Gastrocnemius medialis (tissue), 4 donors: ENCODE measurements around the gene SPIRE2. TPM values are rescaled to one million over a fixed set of nuclear protein-coding genes. Genes with fewer than 3 reads are reported as not detected.
A peak's percentile ranks its signal among the peaks of the same experiment; 100 is the strongest.
"Not testable (repeated sequence)": the region's sequence is repeated elsewhere in the genome, so short reads cannot be mapped to it uniquely, and the experiment has no call there.

Experiments used
- ATAC-seq, 2 donors: fragments of 150-250 bp; one replicate each; pipeline ENCODE4 v1.9.1; 2016
- DNase-seq, 2 donors: peaks; one replicate each; pipeline ENCODE4 v3.0.0-alpha.2; 2019
- H3K27ac ChIP-seq, 4 donors: fragments of 200-600 bp; sonication (generic); 1 replicate in 1 of 4; 2 replicates in 3 of 4; pipeline ENCODE4 v1.5.1; 2016 to 2018; ENCODE audit warnings: mild to moderate bottlenecking in 2 of 4, moderate library complexity in 1 of 4
- H3K27me3 ChIP-seq, 3 donors: fragments of 200-600 bp; sonication (generic) in 2 of 3; 1 replicate in 1 of 3; 2 replicates in 2 of 3; pipeline versions ENCODE4 v1.5.1 to v1.6.0; 2016 to 2019; ENCODE audit warnings: mild to moderate bottlenecking in 1 of 3, moderate library complexity in 1 of 3
- H3K36me3 ChIP-seq, 2 donors: fragments of 200-600 bp; sonication (generic) in 1 of 2; one replicate each; pipeline ENCODE4 v1.5.1; 2017 to 2018
- H3K4me1 ChIP-seq, 2 donors: fragments of 200-600 bp; sonication (generic) in 1 of 2; one replicate each; pipeline ENCODE4 v1.5.1; 2016 to 2017; ENCODE audit warnings: mild to moderate bottlenecking in 2 of 2
- H3K4me3 ChIP-seq, 4 donors: fragments of 200-600 bp; sonication (generic) in 3 of 4; 1 replicate in 1 of 4; 2 replicates in 3 of 4; pipeline ENCODE4 v1.5.1; 2016 to 2019; ENCODE audit warnings: mild to moderate bottlenecking in 2 of 4
- H3K9me3 ChIP-seq, 3 donors: fragments of 200-600 bp; sonication (generic) in 2 of 3; 1 replicate in 1 of 3; 2 replicates in 2 of 3; pipeline ENCODE4 v1.5.1; 2016 to 2019
- CTCF ChIP-seq, 5 experiments: fragments of 450-650 bp in 3 of 5; fragments of 200-600 bp in 2 of 5; sonication (generic) in 2 of 5; IDR thresholded peaks in 4 of 5; conservative IDR thresholded peaks in 1 of 5; 1 replicate in 4 of 5; 2 replicates in 1 of 5; pipeline ENCODE4 v1.5.1; 2016 to 2019; ENCODE audit warnings: antibody characterized with exemption in 5 of 5, mild to moderate bottlenecking in 3 of 5, moderate library complexity in 3 of 5
- POLR2A ChIP-seq, 2 donors: fragments of 450-650 bp; IDR thresholded peaks; one replicate each; pipeline ENCODE4 v1.6.1; 2017; ENCODE audit warnings: antibody characterized with exemption in 2 of 2, mild to moderate bottlenecking in 2 of 2, moderate library complexity in 2 of 2
- in situ Hi-C, 4 donors: fragments of 200-750 bp; cut with MboI; loops; one replicate each; pipeline versions ENCODE4 v1.15.0 to v1.8.0; 2017; ENCODE audit warnings: low sequenced_read_pairs in 4 of 4
- intact Hi-C: fragments of 100-400 bp; cut with DNase I; formaldehyde crosslinking; loops from one replicate; pipeline ENCODE4 v1.15.1; 2023; ENCODE audit warnings: low total_unique reads
- total RNA-seq, 4 donors: library from RNA; depleted of rRNA; stranded (reverse); fragments of >200 nt; gene quantifications; one replicate each; pipeline versions ENCODE4 v1.1.0 to v1.2.3, GENCODE V29; 2016

Gene SPIRE2, protein sequence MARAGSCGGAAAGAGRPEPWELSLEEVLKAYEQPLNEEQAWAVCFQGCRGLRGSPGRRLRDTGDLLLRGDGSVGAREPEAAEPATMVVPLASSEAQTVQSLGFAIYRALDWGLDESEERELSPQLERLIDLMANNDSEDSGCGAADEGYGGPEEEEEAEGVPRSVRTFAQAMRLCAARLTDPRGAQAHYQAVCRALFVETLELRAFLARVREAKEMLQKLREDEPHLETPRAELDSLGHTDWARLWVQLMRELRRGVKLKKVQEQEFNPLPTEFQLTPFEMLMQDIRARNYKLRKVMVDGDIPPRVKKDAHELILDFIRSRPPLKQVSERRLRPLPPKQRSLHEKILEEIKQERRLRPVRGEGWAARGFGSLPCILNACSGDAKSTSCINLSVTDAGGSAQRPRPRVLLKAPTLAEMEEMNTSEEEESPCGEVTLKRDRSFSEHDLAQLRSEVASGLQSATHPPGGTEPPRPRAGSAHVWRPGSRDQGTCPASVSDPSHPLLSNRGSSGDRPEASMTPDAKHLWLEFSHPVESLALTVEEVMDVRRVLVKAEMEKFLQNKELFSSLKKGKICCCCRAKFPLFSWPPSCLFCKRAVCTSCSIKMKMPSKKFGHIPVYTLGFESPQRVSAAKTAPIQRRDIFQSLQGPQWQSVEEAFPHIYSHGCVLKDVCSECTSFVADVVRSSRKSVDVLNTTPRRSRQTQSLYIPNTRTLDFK
- total RNA-seq, result 1 to 10 TPM in 1 of 4 donors, under 1 TPM in 1, not detected in 2; 0.49 to 1.6 TPM

DNA sequence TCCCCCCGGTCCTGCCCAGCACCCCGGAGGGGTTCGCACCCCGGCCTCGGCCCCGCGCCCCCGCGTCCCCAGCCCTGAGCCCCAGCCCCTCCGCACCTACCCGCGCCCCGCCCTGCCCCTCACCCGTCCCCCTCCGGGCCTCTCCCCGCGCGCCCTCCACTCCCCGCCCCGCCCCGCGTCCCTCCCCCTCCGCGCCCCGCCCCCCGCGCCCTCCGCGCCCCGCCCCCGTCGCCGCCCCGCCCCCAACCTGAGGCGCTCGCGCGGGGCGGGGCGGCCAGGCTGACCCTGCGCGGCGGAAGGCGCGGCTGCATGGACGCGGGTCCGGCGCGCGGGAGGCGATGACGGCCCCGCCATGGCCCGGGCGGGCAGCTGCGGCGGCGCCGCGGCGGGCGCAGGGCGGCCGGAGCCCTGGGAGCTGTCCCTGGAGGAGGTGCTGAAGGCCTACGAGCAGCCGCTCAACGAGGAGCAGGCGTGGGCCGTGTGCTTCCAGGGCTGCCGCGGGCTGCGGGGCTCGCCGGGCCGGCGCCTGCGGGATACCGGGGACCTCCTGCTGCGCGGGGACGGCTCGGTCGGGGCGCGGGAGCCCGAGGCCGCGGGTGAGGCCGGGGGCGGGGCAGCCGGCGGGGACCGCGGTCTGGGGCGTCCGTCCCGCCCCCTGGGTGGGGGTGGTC lies at the start of gene SPIRE2:
TSS of gene SPIRE2 (plus strand) at position 277 of the 671 bp plus-strand sequence. CDS start at position 353, 76 bp downstream.
- Histone ChIP-seq H3K27me3 (peaks cover 4 to 12% (median 9%) of the 10 kb centered on the region in 3 donors), H3K4me1 (peaks cover 0 to 4% of the 10 kb centered on the region in 2 donors), H3K9me3 (no peaks in the 10 kb centered on the region), H3K36me3 (no peaks in the 10 kb centered on the region), H3K27ac (peak within 1 kb of the TSS in 1 of 4 donors; percentile 25), H3K4me3 (peak within 1 kb of the TSS in 3 of 4 donors; percentile 22 to 53 (median 47))
- in situ Hi-C loops (no loop called here), intact Hi-C loops (no loop called here)
- ATAC-seq (peak; percentile 70 to 94), DNase-seq (peak; percentile 11 to 37)
- no peak for TF ChIP-seq CTCF (IDR thresholded peaks at IDR 0.05 in 4 of 5, conservative IDR thresholded peaks at IDR 0.05 in 1 of 5)
- TF ChIP-seq POLR2A (IDR thresholded peaks at IDR 0.05), result no peak

- Histone ChIP-seq H3K27ac (no peak overlapping the region), H3K4me1 (no peaks in the 10 kb centered on the region), H3K27me3 (no peaks in the 10 kb centered on the region), H3K4me3 (no peak overlapping the region), H3K36me3 (no peaks in the 10 kb centered on the region), H3K9me3 (no peaks in the 10 kb centered on the region)
- TF ChIP-seq CTCF (IDR thresholded peaks at IDR 0.05 in 4 of 5, conservative IDR thresholded peaks at IDR 0.05 in 1 of 5) (no peak), POLR2A (IDR thresholded peaks at IDR 0.05) (no peak)
- ATAC-seq (no peak), DNase-seq (no peak)
- in situ Hi-C loops, result no loop called here
- intact Hi-C loops, result no loop called here
These were observed 48.9 kb upstream of the SPIRE2 start for GRCh38 chr16:89779231-89779908.

DNA sequence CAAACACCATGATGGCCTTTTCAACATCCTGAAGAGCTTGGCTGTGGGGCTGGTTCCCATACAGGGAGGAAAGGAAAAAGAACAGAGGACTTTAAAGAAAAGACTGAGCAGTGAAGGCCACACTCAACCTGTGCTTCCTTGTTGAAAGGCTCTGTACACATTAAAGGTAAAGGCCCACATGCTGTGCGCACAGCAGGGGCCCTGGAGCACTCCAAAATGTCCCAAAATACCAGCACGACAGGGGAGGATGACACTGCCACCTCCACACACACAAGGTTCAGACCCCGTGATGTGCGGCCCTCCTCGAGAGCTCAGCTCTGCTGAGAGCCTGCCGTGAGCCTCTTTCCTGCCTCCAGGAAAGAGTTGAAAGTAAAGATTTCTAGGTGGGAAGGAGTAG lies 48.4 kb upstream of the SPIRE2 start:
- no peaks in the 10 kb centered on the region for H3K9me3 ChIP-seq
- no peak for ATAC-seq
- intact Hi-C loops, result no loop called here
- H3K4me1 ChIP-seq, result no peaks in the 10 kb centered on the region
- no peaks in the 10 kb centered on the region for H3K36me3 ChIP-seq
- in situ Hi-C loops, result no loop called here
- no peaks in the 10 kb centered on the region for H3K27me3 ChIP-seq
- H3K4me3 ChIP-seq, result no peak overlapping the region
- H3K27ac ChIP-seq, result no peak overlapping the region
- TF ChIP-seq CTCF (IDR thresholded peaks at IDR 0.05 in 4 of 5, conservative IDR thresholded peaks at IDR 0.05 in 1 of 5), result no peak
- TF ChIP-seq POLR2A (IDR thresholded peaks at IDR 0.05), result no peak
- DNase-seq, result no peak

DNA sequence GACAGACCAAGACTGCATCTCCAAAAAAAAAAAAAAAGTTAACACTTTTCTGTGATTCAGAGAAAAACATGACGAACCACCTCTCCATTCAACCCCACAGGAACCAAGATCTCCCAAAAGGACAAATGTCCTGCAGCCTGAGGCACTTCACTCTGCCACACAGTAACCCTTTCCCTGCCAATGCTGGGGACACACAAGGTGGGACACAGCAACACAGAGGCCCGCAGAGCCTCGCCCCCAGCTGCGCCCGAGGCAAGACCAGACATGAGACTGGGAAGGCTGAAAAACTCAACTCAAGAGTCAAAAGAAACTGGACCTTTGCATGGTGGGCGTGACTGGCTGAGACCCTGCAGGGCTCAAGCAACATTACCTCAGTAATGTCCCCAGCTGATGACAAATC lies 45.8 kb upstream of the SPIRE2 start:
- H3K4me1 ChIP-seq, result no peaks in the 10 kb centered on the region
- intact Hi-C loops (no loop called here), in situ Hi-C loops (no loop called here)
- H3K4me3 ChIP-seq, result no peak overlapping the region
- DNase-seq (no peak), ATAC-seq (no peak)
- no peaks in the 10 kb centered on the region for H3K36me3 ChIP-seq
- TF ChIP-seq CTCF (IDR thresholded peaks at IDR 0.05 in 4 of 5, conservative IDR thresholded peaks at IDR 0.05 in 1 of 5), result no peak
- no peak for TF ChIP-seq POLR2A (IDR thresholded peaks at IDR 0.05)
- no peaks in the 10 kb centered on the region for H3K27me3 ChIP-seq
- no peak overlapping the region for H3K27ac ChIP-seq
- no peaks in the 10 kb centered on the region for H3K9me3 ChIP-seq

DNA sequence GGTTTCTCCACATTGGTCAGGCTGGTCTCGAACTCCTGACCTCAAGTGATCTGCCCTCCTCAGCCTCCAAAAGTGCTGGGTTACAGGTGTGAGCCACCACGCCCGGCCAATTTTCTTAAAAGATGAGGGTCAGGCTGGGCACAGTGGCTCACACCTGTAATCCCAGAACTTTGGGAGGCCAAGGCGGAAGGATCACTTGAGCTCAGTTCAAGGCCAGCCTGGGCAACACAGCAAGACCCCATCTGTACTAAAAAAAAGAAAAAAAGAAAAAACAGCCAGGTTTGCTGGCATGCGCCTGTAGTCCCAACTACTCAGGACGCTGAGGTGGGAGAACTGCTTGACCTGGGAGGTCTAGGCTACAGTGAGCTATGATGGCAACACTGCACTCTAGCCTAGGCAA lies 44.3 kb upstream of the SPIRE2 start:
- in situ Hi-C loops, intact Hi-C loops, H3K4me3 ChIP-seq, DNase-seq, ATAC-seq, H3K27ac ChIP-seq, H3K4me1 ChIP-seq, H3K36me3 ChIP-seq, H3K27me3 ChIP-seq, H3K9me3 ChIP-seq: not testable (repeated sequence)
